ENCODE results near the gene CERS5.

The CERS5 gene

DNA sequence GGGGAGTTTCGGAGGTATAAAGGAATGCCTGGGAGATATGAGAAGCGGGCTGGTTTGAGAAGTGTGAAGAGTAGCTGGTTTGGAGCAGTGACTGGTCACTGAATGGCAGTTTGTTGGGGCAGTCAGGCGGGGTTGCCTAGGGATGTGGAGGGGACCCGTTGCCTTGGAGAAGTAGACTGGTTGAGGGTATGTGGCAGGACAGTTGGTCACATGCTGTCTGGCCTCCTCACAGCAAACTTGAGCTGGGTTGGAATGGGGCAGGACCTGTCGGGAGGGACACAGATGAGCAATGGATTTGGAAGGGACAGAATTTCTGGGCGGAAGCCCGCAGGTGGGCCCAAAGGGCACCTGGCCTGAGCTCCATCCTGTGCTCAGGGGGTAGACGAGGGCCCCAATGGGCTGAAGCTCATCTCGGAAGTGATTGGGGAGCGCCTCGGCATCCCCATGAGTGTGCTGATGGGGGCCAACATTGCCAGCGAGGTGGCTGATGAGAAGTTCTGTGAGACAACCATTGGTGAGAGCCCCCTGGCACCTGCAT is 61.2 kb downstream of the CERS5 start:
- no peak overlapping the region for H3K4me3 Mint-ChIP-seq
- no peaks in the 10 kb centered on the region for H3K9me3 Mint-ChIP-seq
- H3K27ac Mint-ChIP-seq, result no peak overlapping the region
- H3K36me3 Mint-ChIP-seq (ENCODE audit: low read depth), result peaks cover 7% of the 10 kb centered on the region
- no peaks in the 10 kb centered on the region for H3K27me3 Mint-ChIP-seq
- H3K4me1 Mint-ChIP-seq (ENCODE audit: low read depth), result peaks cover 18% of the 10 kb centered on the region

DNA sequence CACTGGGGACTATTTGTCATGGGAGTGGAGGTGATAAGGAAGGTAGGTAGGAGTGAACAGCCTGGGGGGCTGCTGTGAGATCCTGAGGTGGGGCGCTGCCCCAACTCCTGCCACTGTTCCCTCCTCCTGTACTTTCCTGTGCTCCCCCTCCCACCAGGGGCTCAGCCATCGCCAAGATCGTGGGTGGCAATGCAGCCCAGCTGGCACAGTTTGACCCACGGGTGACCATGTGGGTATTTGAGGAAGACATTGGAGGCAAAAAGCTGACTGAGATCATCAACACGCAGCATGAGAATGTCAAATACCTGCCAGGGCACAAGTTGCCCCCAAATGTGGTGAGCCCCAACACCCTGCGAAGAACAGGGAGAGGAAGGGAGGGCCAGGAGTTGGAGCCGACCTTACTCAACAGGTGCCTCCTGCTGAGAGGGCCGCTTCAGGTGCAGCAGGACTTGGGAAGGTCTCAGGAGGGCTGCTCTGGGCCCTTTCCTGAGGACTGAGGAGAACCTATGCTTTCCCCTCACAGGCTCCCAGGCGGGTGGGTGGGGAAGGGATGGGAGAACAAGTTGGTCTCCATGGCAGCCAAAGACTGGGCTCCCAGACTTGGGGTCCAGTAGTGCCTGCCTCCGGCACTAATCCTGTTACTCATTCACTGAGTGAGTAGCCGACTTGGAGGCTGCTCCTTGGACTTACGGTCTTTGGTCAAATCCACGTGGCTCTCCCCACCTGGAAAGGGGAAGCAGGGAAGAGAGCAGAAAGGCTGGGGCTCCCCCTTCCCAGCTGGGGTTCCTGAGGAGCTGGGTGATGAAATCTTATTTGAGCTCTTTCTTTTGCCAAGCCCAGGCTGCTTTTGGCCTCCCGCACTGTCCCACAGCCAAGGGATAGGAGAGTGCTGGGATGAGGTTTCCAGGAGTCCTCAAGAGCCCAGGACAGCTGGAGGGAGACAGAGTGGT is 62.5 kb downstream of the CERS5 start:
- Mint-ChIP-seq H3K4me1 (ENCODE audit: low read depth) (peaks cover 8% of the 10 kb centered on the region), H3K4me3 (no peak overlapping the region), H3K36me3 (ENCODE audit: low read depth) (peaks cover 17% of the 10 kb centered on the region), H3K27ac (no peak overlapping the region), H3K9me3 (no peaks in the 10 kb centered on the region), H3K27me3 (no peaks in the 10 kb centered on the region)

DNA sequence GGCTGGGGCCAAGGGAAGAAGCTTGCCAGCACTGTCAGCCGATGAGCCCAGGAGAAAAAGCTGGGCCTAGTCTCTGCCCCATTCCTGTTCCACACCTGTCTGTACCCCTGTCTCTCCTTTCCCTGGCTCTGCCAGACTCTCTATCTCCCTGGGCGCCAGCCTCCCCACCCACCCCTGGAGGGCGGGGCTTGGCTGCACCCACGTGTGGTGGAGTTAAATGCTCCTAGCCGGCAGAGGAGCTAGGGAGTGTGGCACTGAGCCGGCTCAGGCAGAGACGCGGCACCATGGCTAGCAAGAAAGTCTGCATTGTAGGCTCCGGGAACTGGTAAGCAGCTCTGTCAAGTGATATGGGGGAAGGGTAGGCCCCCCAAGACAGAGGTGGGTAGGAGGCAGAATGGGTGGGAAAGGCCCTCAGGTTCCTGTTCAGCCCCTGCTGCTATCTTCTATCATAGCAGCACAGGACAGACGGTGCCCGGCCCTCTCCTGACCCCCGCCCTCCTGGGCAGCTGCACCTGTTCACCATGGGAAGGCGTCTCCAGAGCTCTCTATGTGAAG is 63.3 kb downstream of the CERS5 start, which contains the start of gene GPD1:
Gene GPD1 (plus strand): TSS at position 242 of the 555 bp plus-strand sequence. CDS start 43 bp downstream, at position 285.
- Mint-ChIP-seq H3K27me3 (no peaks in the 10 kb centered on the region), H3K4me3 (no peak within 1 kb of the TSS), H3K4me1 (ENCODE audit: low read depth) (peaks cover 5% of the 10 kb centered on the region), H3K27ac (no peak within 1 kb of the TSS), H3K36me3 (ENCODE audit: low read depth) (peaks cover 25% of the 10 kb centered on the region), H3K9me3 (no peaks in the 10 kb centered on the region)

DNA sequence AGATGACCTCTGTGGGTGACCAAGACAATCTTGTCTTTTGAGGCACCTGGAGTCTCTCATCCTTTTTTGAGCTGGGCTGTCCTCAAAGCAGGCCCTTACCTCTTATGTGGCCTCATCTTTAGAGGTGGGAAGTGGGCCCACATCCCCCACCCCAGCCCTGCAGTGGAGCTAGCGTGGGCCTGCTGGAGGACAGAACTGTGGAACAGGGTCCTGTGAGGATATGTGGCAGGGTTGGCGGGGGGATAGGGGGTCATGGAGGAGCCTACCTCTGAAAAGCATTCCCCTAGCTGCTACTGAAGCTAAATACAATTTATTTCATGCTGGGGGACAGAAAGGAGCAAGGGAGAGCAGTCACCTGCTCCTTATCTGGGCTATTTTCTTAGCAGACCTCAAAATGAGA is 63.8 kb downstream of the CERS5 start:
- peaks cover 29% of the 10 kb centered on the region for H3K36me3 Mint-ChIP-seq (ENCODE audit: low read depth)
- no peaks in the 10 kb centered on the region for H3K27me3 Mint-ChIP-seq
- H3K27ac Mint-ChIP-seq, result no peak overlapping the region
- no peak overlapping the region for H3K4me3 Mint-ChIP-seq
- H3K4me1 Mint-ChIP-seq (ENCODE audit: low read depth), result peaks cover under 1% of the 10 kb centered on the region
- H3K9me3 Mint-ChIP-seq, result no peaks in the 10 kb centered on the region

DNA sequence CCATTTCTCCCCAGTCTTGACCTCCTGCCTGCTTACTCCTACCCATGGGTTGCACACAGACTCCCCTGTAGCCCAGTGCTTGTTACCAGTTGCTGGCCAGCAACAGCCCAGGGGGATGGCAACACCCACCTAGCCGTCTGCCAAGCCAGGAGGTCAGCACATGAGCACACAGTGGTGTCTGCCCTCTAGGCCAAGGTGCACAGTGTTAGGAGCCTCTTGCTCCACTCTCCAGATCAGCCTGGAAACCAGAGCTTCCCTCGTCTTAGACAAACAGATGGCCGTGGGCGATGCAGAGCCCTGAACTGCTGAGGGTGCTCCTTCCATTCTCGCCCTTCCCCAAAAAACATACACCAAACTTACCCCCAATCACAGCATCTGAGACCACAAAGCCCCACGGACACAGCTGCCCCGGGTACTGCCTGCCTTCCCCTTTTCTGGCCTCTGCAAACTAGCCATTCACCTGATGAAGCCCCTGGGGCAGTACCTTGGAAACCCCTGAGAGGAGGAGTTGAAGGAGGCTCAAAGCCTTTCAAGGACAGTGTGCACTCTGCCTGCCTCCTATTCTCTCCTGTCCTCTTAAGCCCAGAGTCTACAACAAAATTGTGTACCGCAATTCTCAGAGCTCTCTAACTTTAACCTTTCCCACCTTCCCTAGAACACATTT is 64.4 kb downstream of the CERS5 start:
- no peaks in the 10 kb centered on the region for H3K27me3 Mint-ChIP-seq
- H3K4me3 Mint-ChIP-seq, result no peak overlapping the region
- no peaks in the 10 kb centered on the region for H3K4me1 Mint-ChIP-seq (ENCODE audit: low read depth)
- no peak overlapping the region for H3K27ac Mint-ChIP-seq
- no peaks in the 10 kb centered on the region for H3K9me3 Mint-ChIP-seq
- peaks cover 35% of the 10 kb centered on the region for H3K36me3 Mint-ChIP-seq (ENCODE audit: low read depth)

DNA sequence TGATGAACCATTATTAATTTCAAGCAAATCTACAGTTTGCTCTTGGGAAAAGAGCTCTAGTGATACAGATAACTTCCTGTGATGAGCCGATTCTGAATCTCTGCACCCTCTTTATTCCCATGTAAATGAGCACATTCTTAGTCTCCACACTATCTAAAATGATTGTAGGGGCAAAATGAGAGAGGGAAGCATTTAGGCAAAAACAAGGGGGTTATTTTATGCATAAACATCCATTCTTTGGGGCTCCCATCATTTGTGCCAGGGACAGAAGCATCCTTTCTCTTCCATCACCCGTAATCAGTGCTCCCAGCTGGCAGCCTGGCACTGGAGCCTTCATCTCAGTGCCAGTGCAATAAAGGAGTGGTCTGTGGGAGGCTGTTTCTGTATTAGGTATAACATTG is 65.0 kb downstream of the CERS5 start:
- Mint-ChIP-seq H3K9me3 (no peaks in the 10 kb centered on the region), H3K27ac (no peak overlapping the region), H3K27me3 (no peaks in the 10 kb centered on the region), H3K4me1 (ENCODE audit: low read depth) (no peaks in the 10 kb centered on the region), H3K36me3 (ENCODE audit: low read depth) (peaks cover 42% of the 10 kb centered on the region), H3K4me3 (no peak overlapping the region)

DNA sequence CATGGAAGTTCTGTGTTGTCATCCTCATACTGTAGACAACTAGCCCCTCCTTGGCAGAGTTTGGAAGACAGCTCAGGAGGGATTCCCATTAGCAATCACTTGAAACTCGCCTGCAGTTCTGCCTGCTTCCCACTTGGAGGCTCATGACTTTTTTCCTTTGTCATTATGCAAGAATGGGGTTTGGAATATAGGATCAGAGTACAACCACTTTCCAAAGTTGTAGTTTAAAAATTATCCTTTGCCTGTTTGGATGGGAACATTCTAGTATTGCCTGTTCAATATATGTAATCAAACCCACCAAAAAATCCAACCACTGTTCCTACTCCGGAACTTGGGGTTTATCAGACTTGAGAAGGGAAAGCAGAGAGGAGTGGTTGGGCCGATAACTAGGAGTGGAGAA is 65.5 kb downstream of the CERS5 start:
- Mint-ChIP-seq H3K4me1 (ENCODE audit: low read depth) (no peaks in the 10 kb centered on the region), H3K4me3 (no peak overlapping the region), H3K27me3 (no peaks in the 10 kb centered on the region), H3K27ac (no peak overlapping the region), H3K36me3 (ENCODE audit: low read depth) (peaks cover 46% of the 10 kb centered on the region), H3K9me3 (no peaks in the 10 kb centered on the region)

DNA sequence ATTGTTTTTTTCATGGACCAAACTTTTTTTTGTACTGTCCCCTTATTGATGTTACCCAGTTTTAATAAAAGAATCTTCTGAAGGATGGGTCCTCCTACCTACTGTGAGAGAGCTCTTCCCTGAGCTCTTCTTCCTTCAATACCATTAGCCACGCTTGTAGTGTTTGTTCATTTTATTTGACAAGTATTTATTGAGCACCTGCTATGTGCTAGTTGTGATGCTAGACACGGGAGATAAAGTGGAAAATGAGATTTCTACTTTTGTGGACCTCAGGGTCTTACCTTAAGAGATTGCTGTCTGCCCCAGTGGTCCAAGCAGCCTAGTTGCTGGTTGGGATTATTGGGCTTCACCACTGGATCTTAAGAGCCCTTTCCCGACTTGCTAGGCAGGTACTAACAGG is 66.6 kb downstream of the CERS5 start:
- H3K27ac Mint-ChIP-seq, result no peak overlapping the region
- H3K4me3 Mint-ChIP-seq, result no peak overlapping the region
- no peaks in the 10 kb centered on the region for H3K4me1 Mint-ChIP-seq (ENCODE audit: low read depth)
- H3K27me3 Mint-ChIP-seq, result no peaks in the 10 kb centered on the region
- H3K36me3 Mint-ChIP-seq (ENCODE audit: low read depth), result peaks cover 57% of the 10 kb centered on the region
- no peaks in the 10 kb centered on the region for H3K9me3 Mint-ChIP-seq

DNA sequence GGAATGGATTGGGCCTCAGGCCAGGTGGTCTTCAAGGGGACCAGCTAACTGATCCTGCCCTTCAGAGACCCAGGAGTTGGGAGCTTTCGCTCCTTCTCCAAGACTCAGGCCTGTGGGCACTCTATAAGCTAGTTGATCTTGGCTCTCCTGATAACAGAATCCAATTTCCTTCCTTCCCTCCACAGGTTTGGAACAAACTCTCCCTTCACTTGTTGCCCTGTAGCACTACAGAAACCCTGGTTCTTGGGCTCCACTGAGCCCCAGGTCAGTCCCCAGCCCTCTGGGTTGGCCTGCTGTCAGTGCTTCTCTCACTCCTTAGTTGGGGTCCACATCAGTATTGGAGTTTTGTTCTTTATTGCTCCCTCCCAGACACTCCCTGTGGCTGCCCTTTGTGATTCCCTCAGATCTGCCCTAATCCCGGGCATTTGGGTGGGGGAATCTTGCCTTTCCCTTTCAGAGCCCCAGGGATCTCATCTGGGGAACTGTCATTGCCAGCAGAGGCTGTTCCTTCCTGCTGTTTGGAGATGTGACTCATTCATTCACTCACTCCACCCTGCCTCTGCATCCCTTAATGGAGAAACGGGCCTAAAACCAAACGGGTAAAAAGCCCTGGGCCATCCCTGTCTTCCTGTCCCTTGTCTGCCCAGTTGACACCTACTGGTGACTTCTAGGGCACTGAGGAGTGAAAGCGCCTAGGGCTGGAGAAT is 67.7 kb downstream of the CERS5 start:
- no peaks in the 10 kb centered on the region for H3K4me1 Mint-ChIP-seq (ENCODE audit: low read depth)
- H3K27ac Mint-ChIP-seq, result no peak overlapping the region
- no peaks in the 10 kb centered on the region for H3K9me3 Mint-ChIP-seq
- H3K27me3 Mint-ChIP-seq, result no peaks in the 10 kb centered on the region
- peaks cover 67% of the 10 kb centered on the region for H3K36me3 Mint-ChIP-seq (ENCODE audit: low read depth)
- H3K4me3 Mint-ChIP-seq, result no peak overlapping the region

DNA sequence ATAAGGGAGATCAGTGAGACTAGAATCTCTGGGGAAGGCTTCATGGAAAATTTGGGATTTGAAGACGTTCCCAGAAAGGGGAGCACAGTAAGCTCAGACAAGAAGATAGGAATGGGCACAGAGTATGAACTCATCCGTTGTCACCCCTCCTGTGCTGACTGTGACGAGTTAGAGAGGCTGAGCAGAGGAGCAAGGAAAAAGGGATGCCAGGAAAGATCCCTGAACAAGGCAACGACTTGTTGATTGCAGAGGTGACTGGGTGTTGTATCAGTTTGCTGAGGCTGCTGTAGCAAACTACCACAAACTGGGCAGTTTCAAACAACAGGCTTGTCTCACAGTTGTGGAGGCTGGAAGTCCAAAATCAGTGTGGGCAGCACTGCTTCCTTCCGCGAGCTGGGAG is 69.2 kb downstream of the CERS5 start:
- Mint-ChIP-seq H3K4me3 (no peak overlapping the region), H3K36me3 (ENCODE audit: low read depth) (peaks cover 78% of the 10 kb centered on the region), H3K4me1 (ENCODE audit: low read depth) (no peaks in the 10 kb centered on the region)

DNA sequence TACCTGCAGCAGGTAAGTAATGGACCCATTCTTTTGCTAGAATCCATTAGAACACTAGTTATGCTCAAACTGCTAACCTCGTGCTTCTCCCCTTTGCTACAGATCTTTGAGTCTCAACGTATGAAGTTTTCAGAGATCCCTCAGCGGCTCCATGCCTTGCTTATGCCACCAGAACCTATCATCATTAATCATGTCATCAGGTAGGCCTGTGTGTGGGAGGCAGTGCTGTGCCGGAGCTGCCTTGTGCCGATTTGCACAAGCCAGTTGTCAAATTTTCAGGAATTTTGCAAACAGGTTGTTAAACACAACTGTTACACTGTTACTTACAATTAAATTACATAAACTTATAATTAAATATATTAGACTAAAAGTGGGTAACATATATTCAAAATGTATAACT is 76.8 kb downstream of the CERS5 start:
- H3K9me3 Mint-ChIP-seq, result no peaks in the 10 kb centered on the region
- H3K4me3 Mint-ChIP-seq, result no peak overlapping the region
- peaks cover 33% of the 10 kb centered on the region for H3K4me1 Mint-ChIP-seq (ENCODE audit: low read depth)
- no peaks in the 10 kb centered on the region for H3K27me3 Mint-ChIP-seq
- H3K27ac Mint-ChIP-seq, result no peak overlapping the region
- H3K36me3 Mint-ChIP-seq (ENCODE audit: low read depth), result peaks cover 70% of the 10 kb centered on the region

More for the DNA sequence above, 69.2 kb downstream of the CERS5 start:
- H3K27ac Mint-ChIP-seq, result no peak overlapping the region
- no peaks in the 10 kb centered on the region for H3K9me3 Mint-ChIP-seq
- H3K27me3 Mint-ChIP-seq, result no peaks in the 10 kb centered on the region

DNA sequence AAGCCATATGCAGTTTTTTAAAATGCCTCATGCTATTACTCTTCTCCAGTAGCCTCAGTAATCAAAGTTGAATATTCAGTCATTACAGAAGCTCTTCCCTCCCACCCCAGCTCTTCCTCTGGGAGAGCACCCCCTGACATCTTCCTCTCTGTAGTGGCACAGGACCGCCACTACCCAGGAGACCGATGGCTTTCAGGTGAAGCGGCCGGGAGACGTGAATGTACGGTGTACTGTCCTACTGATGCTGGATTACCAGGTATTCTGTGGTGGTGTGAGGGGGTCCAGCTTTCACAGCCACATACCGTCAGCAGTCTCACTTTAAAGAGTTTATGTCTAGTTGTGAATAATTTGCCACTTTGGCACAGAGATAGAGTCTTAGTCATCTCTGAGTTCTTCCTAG is 77.4 kb downstream of the CERS5 start:
- H3K27ac Mint-ChIP-seq, result no peak overlapping the region
- no peak overlapping the region for H3K4me3 Mint-ChIP-seq
- no peaks in the 10 kb centered on the region for H3K27me3 Mint-ChIP-seq
- peaks cover 33% of the 10 kb centered on the region for H3K4me1 Mint-ChIP-seq (ENCODE audit: low read depth)
- H3K9me3 Mint-ChIP-seq, result no peaks in the 10 kb centered on the region
- peaks cover 65% of the 10 kb centered on the region for H3K36me3 Mint-ChIP-seq (ENCODE audit: low read depth)

DNA sequence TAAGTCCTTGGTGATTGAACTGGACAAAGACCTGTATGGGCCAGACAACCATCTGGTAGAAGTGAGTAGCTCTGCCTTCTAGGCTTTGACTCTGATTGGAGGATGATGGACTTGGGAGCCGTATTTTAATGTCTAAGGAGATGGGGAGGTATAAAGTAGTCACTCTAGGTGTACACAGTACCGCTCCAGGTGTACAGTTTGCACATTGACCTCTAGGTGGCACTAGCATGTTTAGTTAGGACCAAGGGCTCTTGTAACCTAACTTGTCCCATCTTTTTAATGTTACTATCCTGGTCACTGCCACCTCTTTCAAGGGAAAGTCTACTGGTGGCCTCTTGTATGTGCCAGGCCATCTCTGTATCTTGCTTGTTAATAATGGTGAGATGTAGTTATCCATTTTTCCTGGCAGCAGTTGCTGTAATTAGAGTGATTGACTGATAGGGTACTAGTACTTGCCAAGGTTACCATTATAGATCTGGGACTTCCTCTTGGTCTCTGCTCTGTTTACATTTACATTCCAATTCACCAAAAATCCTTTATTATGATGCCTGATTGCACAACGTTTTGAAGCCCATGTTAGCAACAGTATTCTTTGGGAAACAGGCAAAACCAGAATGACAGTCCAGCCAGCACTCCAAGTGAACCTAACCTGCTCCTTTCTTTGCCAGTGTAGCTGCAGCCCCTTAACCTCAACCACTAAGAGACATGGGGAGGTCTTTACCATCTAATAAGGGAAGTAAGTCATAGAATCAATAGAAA is 78.4 kb downstream of the CERS5 start:
- Mint-ChIP-seq H3K27me3 (no peaks in the 10 kb centered on the region), H3K9me3 (no peaks in the 10 kb centered on the region), H3K4me1 (ENCODE audit: low read depth) (peaks cover 34% of the 10 kb centered on the region), H3K36me3 (ENCODE audit: low read depth) (peaks cover 55% of the 10 kb centered on the region), H3K4me3 (no peak overlapping the region), H3K27ac (no peak overlapping the region)

DNA sequence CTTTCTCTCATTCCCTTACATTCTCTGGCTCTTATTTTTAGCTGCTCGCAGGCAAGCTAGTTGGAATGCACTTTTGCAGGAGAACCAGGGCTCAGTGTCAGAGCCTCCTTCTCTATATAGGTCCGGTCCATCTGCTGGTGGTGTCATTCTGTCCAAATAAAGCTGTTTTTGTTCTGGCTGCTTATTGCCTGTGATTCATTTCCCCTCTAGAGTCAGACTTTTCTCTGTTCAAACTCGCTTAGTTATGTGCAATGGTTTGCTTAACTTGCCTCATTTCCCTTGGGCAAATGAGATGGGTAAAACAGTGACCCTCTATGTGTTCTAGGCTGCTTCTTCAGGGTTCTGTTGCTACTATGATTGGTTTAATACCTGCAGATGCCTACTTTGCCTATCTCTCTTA is 79.2 kb downstream of the CERS5 start:
- Mint-ChIP-seq H3K36me3 (ENCODE audit: low read depth) (peaks cover 51% of the 10 kb centered on the region), H3K27me3 (no peaks in the 10 kb centered on the region), H3K9me3 (no peaks in the 10 kb centered on the region), H3K4me1 (ENCODE audit: low read depth) (peaks cover 38% of the 10 kb centered on the region), H3K4me3 (no peak overlapping the region), H3K27ac (no peak overlapping the region)

Measured in stimulated activated naive CD8-positive, alpha-beta T cell treated with anti-CD3 and anti-CD28 coated beads, Interleukin-15, Interleukin-2, amounts not matched to agents 100 ng/mL and 50 ng/mL, for 24 hours (primary cell).